Trophoblast cell (in vitro differentiated cells and primary cell): ENCODE data around the gene MCF2L.

Experiments used
- DNase-seq, 2 donors: peaks; one replicate each; pipeline ENCODE4 v3.0.0-alpha.2; 2016
- H2AFZ ChIP-seq: 2 replicates; pipeline ENCODE4 v1.6.1; 2013; ENCODE audit warnings: low read length, moderate library complexity, mild to moderate bottlenecking; ENCODE audit not compliant: insufficient read depth, poor library complexity
- H2AK5ac ChIP-seq: 2 replicates; pipeline ENCODE4 v1.6.1; 2013; ENCODE audit warnings: mild to moderate bottlenecking, low read length
- H2BK120ac ChIP-seq: 2 replicates; pipeline ENCODE4 v1.6.1; 2013; ENCODE audit warnings: low read length, mild to moderate bottlenecking, moderate library complexity; ENCODE audit not compliant: insufficient read depth, poor library complexity
- H2BK12ac ChIP-seq: 2 replicates; pipeline ENCODE4 v1.6.1; 2013; ENCODE audit warnings: mild to moderate bottlenecking, low read length, moderate library complexity
- H2BK5ac ChIP-seq: 2 replicates; pipeline ENCODE4 v1.6.1; 2013; ENCODE audit warnings: low read length, low read depth, moderate library complexity, mild to moderate bottlenecking; ENCODE audit not compliant: poor library complexity
- H3K14ac ChIP-seq: 2 replicates; pipeline ENCODE4 v1.6.1; 2013; ENCODE audit warnings: mild to moderate bottlenecking, low read length
- H3K18ac ChIP-seq: 2 replicates; pipeline ENCODE4 v1.6.1; 2013; ENCODE audit warnings: mild to moderate bottlenecking, low read length
- H3K23ac ChIP-seq: 2 replicates; pipeline ENCODE4 v1.6.1; 2013; ENCODE audit warnings: low read length
- H3K27ac ChIP-seq: 2 replicates; pipeline ENCODE4 v1.5.1; 2013; ENCODE audit warnings: low read depth, mild to moderate bottlenecking, inconsistent platforms, low read length, moderate library complexity
- H3K27me3 ChIP-seq: 2 replicates; pipeline ENCODE4 v1.6.1; 2013; ENCODE audit warnings: inconsistent platforms, mild to moderate bottlenecking, low read length, moderate library complexity; ENCODE audit not compliant: insufficient read depth
- H3K36me3 ChIP-seq, 2 experiments: 1 replicate in 1 of 2; 2 replicates in 1 of 2; pipeline ENCODE4 v1.6.1; 2013; ENCODE audit warnings: low read length in 2 of 2, mild to moderate bottlenecking in 2 of 2, moderate library complexity in 1 of 2; ENCODE audit not compliant: insufficient read depth in 2 of 2, control insufficient read depth in 1 of 2
- H3K4ac ChIP-seq: 2 replicates; pipeline ENCODE4 v1.6.1; 2013; ENCODE audit warnings: low read depth, mild to moderate bottlenecking, low read length, moderate library complexity
- H3K4me1 ChIP-seq, 2 experiments: 1 replicate in 1 of 2; 2 replicates in 1 of 2; pipeline ENCODE4 v1.6.1; 2013; ENCODE audit warnings: low read length in 2 of 2, mild to moderate bottlenecking in 2 of 2, moderate library complexity in 1 of 2; ENCODE audit not compliant: insufficient read depth in 2 of 2, control insufficient read depth in 1 of 2
- H3K4me2 ChIP-seq: 2 replicates; pipeline ENCODE4 v1.6.1; 2013; ENCODE audit warnings: inconsistent platforms, mild to moderate bottlenecking, low read length, moderate library complexity
- H3K4me3 ChIP-seq: 2 replicates; pipeline ENCODE4 v1.5.1; 2013; ENCODE audit warnings: mild to moderate bottlenecking, low read depth, low read length, inconsistent platforms
- H3K79me1 ChIP-seq: one replicate; pipeline ENCODE4 v1.6.1; 2013; ENCODE audit warnings: low read length
- H3K79me2 ChIP-seq: 2 replicates; pipeline ENCODE4 v1.6.1; 2013; ENCODE audit warnings: low read length, mild to moderate bottlenecking; ENCODE audit not compliant: control insufficient read depth, insufficient read depth, poor library complexity
- H3K9ac ChIP-seq: 2 replicates; pipeline ENCODE4 v1.6.1; 2013; ENCODE audit warnings: mild to moderate bottlenecking, low read length
- H3K9me3 ChIP-seq: 2 replicates; pipeline ENCODE4 v1.6.1; 2013; ENCODE audit warnings: low read depth, mild to moderate bottlenecking, control low read depth, inconsistent platforms, low read length; ENCODE audit not compliant: insufficient read depth
- H4K12ac ChIP-seq: 2 replicates; pipeline ENCODE4 v1.6.1; 2013; ENCODE audit warnings: low read depth, mild to moderate bottlenecking, low read length, moderate library complexity
- H4K8ac ChIP-seq: 2 replicates; pipeline ENCODE4 v1.6.1; 2013; ENCODE audit warnings: low read depth, mild to moderate bottlenecking, low read length, moderate library complexity
- H4K91ac ChIP-seq: one replicate; pipeline ENCODE4 v1.6.1; 2013; ENCODE audit warnings: low read depth, mild to moderate bottlenecking, low read length, moderate library complexity
- WGBS: extraction: QIAGEN DNeasy Blood & Tissue Kit; methylation state at CpG from one replicate; pipeline ENCODE4 v1.1.7; 2013; ENCODE audit warnings: missing lambda C conversion rate; ENCODE audit not compliant: insufficient read length, insufficient coverage; ENCODE audit errors: extremely low coverage; 5-methylcytosine and 5-hydroxymethylcytosine counted together

Gene MCF2L

DNA sequence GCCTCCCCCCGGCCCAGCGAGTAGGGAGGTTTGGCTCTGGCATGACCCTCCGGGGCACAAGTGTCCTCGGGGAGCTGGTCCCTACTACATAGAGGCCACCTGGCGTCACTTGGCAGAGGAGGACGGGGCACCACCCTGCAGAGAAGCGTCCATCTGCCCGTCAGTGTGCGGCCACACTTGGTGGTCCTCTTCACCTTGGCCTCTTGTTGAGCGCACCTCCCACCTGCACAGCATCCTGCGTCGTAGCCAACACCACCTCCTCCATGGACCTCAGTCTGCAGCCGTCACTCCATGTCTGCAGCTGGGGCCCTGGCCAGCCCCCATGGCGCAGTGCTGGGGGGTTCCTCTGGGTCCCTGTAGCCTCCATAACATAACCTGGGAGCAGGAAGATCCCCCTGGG, 35.1 kb downstream of the MCF2L start:
- Histone ChIP-seq H2BK12ac (no peak overlapping the region), H2BK5ac (no peak overlapping the region), H3K79me1 (no peaks in the 10 kb centered on the region)

GRCh38 chr13:113005076-113005865, 36.3 kb downstream of the MCF2L start:
- no peak overlapping the region for H3K4ac ChIP-seq
- WGBS = no CpG with 5 or more reads among the region's 26 CpGs
- H3K27ac ChIP-seq = no peak overlapping the region

More for the DNA sequence above, 35.1 kb downstream of the MCF2L start:
- H3K36me3 ChIP-seq = no peaks in the 10 kb centered on the region
- H3K4ac ChIP-seq = no peak overlapping the region
- peaks cover 0 to 4% of the 10 kb centered on the region in 2 experiments for H3K4me1 ChIP-seq
- no peak overlapping the region for H4K8ac ChIP-seq
- H3K27ac ChIP-seq = no peak overlapping the region
- H3K27me3 ChIP-seq = no peaks in the 10 kb centered on the region
- H3K4me2 ChIP-seq = no peak overlapping the region
- no peaks in the 10 kb centered on the region for H3K79me2 ChIP-seq
- no peak for DNase-seq
- H3K14ac ChIP-seq = no peak overlapping the region
- H2AFZ ChIP-seq = no peak overlapping the region
- no peak overlapping the region for H3K18ac ChIP-seq
- no peak overlapping the region for H4K91ac ChIP-seq
- H3K23ac ChIP-seq = no peak overlapping the region
- H3K9me3 ChIP-seq = no peaks in the 10 kb centered on the region
- H4K12ac ChIP-seq = no peak overlapping the region
- no peak overlapping the region for H2AK5ac ChIP-seq
- H2BK120ac ChIP-seq = no peak overlapping the region
- no CpG with 5 or more reads among the region's 14 CpGs for WGBS
- H3K4me3 ChIP-seq = no peak overlapping the region
- H3K9ac ChIP-seq = no peak overlapping the region

GRCh38 chr13:113005997-113006396, 37.0 kb downstream of the MCF2L start:
- Histone ChIP-seq H3K4ac (no peak overlapping the region), H2BK120ac (no peak overlapping the region), H3K23ac (no peak overlapping the region), H3K9ac (no peak overlapping the region), H2BK12ac (no peak overlapping the region), H3K18ac (no peak overlapping the region), H3K27ac (no peak overlapping the region), H3K79me1 (no peaks in the 10 kb centered on the region), H3K14ac (no peak overlapping the region), H3K27me3 (no peaks in the 10 kb centered on the region), H3K9me3 (peaks cover 2% of the 10 kb centered on the region), H3K4me1 (peaks cover 4 to 8% of the 10 kb centered on the region in 2 experiments), H3K79me2 (no peaks in the 10 kb centered on the region), H4K8ac (no peak overlapping the region), H2AFZ (no peak overlapping the region), H4K91ac (no peak overlapping the region), H2BK5ac (no peak overlapping the region), H3K4me3 (peak overlapping the region; percentile 1), H3K36me3 (no peaks in the 10 kb centered on the region), H3K4me2 (no peak overlapping the region), H4K12ac (no peak overlapping the region), H2AK5ac (no peak overlapping the region)
- DNase-seq = no peak
- no CpG with 5 or more reads among the region's 15 CpGs for WGBS

More at GRCh38 chr13:113005076-113005865, 36.3 kb downstream of the MCF2L start:
- Histone ChIP-seq H2BK5ac (no peak overlapping the region), H3K36me3 (no peaks in the 10 kb centered on the region), H3K14ac (no peak overlapping the region), H2AK5ac (no peak overlapping the region), H3K27me3 (no peaks in the 10 kb centered on the region), H3K23ac (no peak overlapping the region), H4K91ac (no peak overlapping the region), H4K8ac (no peak overlapping the region), H2AFZ (no peak overlapping the region), H3K4me2 (no peak overlapping the region), H3K4me3 (no peak overlapping the region), H3K79me2 (no peaks in the 10 kb centered on the region), H2BK12ac (no peak overlapping the region), H3K9me3 (no peaks in the 10 kb centered on the region), H3K18ac (no peak overlapping the region), H3K4me1 (peaks cover 4 to 5% of the 10 kb centered on the region in 2 experiments), H3K9ac (no peak overlapping the region), H4K12ac (no peak overlapping the region), H3K79me1 (no peaks in the 10 kb centered on the region), H2BK120ac (no peak overlapping the region)
- no peak for DNase-seq

- Histone ChIP-seq H3K18ac (no peak overlapping the region), H2BK12ac (no peak overlapping the region), H3K4ac (no peak overlapping the region), H2AFZ (no peak overlapping the region), H3K27me3 (no peaks in the 10 kb centered on the region), H3K27ac (no peak overlapping the region), H4K12ac (no peak overlapping the region), H4K91ac (no peak overlapping the region), H2AK5ac (no peak overlapping the region), H3K4me3 (no peak overlapping the region), H3K4me1 (peaks cover 0 to 8% of the 10 kb centered on the region in 2 experiments), H4K8ac (no peak overlapping the region), H3K23ac (no peak overlapping the region), H3K4me2 (no peak overlapping the region), H3K9ac (no peak overlapping the region), H3K14ac (no peak overlapping the region), H2BK120ac (no peak overlapping the region), H3K79me1 (no peaks in the 10 kb centered on the region), H3K79me2 (no peaks in the 10 kb centered on the region), H3K9me3 (peaks cover 5% of the 10 kb centered on the region), H2BK5ac (no peak overlapping the region), H3K36me3 (no peaks in the 10 kb centered on the region)
- DNase-seq = no peak
- no CpG with 5 or more reads among the region's 16 CpGs for WGBS
Measured at GRCh38 chr13:113006660-113007059, 37.6 kb downstream of the MCF2L start.
